Transverse colon (tissue), 4 donors: ENCODE results near the gene NUF2. TPM values are rescaled to one million over a fixed set of nuclear protein-coding genes. Genes with fewer than 3 reads are reported as not detected.

Source experiments
- DNase-seq: peaks from one replicate; pipeline ENCODE4 v3.0.0-alpha.2; 2019
- H3K27ac ChIP-seq, 4 donors: fragments of 200-600 bp; sonication (generic); 2 replicates each; pipeline ENCODE4 v1.5.1; 2016 to 2018; ENCODE audit warnings: inconsistent platforms in 4 of 4
- H3K27me3 ChIP-seq: fragments of 200-600 bp; sonication (generic); 2 replicates; pipeline ENCODE4 v1.5.1; 2017; ENCODE audit warnings: inconsistent platforms
- H3K36me3 ChIP-seq, 4 donors: fragments of 200-600 bp; sonication (generic); 2 replicates each; pipeline ENCODE4 v1.5.1; 2017 to 2019; ENCODE audit warnings: inconsistent platforms in 4 of 4
- H3K4me1 ChIP-seq, 4 donors: fragments of 200-600 bp; sonication (generic); 2 replicates each; pipeline ENCODE4 v1.5.1; 2017 to 2020; ENCODE audit warnings: inconsistent platforms in 4 of 4
- H3K4me3 ChIP-seq, 4 donors: fragments of 200-600 bp; sonication (generic); 1 replicate in 1 of 4; 2 replicates in 3 of 4; pipeline versions ENCODE4 v1.5.1 to v1.6.1; 2017 to 2019; ENCODE audit warnings: inconsistent platforms in 4 of 4
- H3K9me3 ChIP-seq, 2 donors: fragments of 200-600 bp; sonication (generic); 2 replicates each; pipeline ENCODE4 v1.5.1; 2017 to 2019; ENCODE audit warnings: inconsistent platforms in 2 of 2
- EP300 ChIP-seq: sonication (generic); formaldehyde crosslinking; IDR thresholded peaks from one replicate; pipeline ENCODE4 v1.6.1; 2017; ENCODE audit warnings: antibody characterized with exemption, low read depth
- POLR2A ChIP-seq: fragments of 450-650 bp; IDR thresholded peaks from one replicate; pipeline ENCODE4 v1.6.1; 2016; ENCODE audit warnings: antibody characterized with exemption, mild to moderate bottlenecking, moderate library complexity
- POLR2AphosphoS5 ChIP-seq, 3 donors: sonication (generic); formaldehyde crosslinking; IDR thresholded peaks; one replicate each; pipeline ENCODE4 v1.6.1; 2016; ENCODE audit warnings: antibody characterized with exemption in 3 of 3
- WGBS, 2 donors: methylation state at CpG; one replicate each; pipeline ENCODE4 v1.1.5; 2018; ENCODE audit warnings: low coverage in 1 of 2; 5-methylcytosine and 5-hydroxymethylcytosine counted together
- in situ Hi-C, 4 donors: fragments of 200-750 bp; cut with MboI; loops; one replicate each; pipeline versions ENCODE4 v1.15.0 to v1.15.1; 2017; ENCODE audit warnings: low sequenced_read_pairs in 3 of 4, low pct_ligation_motif_present in 1 of 4, low pct_unique_long_range_greater_than_20kb in 1 of 4
- intact Hi-C: fragments of 100-400 bp; cut with DNase I; formaldehyde crosslinking; loops from one replicate; pipeline ENCODE4 v1.15.1; 2023; ENCODE audit warnings: low total_unique reads
- total RNA-seq, 4 donors: library from RNA; depleted of rRNA; stranded (reverse); fragments of >200 nt; gene quantifications; one replicate each; pipeline ENCODE4 v1.1.0, GENCODE V29; 2016
- TF ChIP-seq, protein P1 (sequence below), 5 experiments: fragments of 200-600 bp in 3 of 5; fragments of 450-650 bp in 2 of 5; sonication (generic) in 3 of 5; IDR thresholded peaks; 1 replicate in 2 of 5; 2 replicates in 3 of 5; pipeline ENCODE4 v1.5.1; 2016 to 2017; ENCODE audit warnings: antibody characterized with exemption in 5 of 5, inconsistent platforms in 3 of 5, mild to moderate bottlenecking in 2 of 5, moderate library complexity in 1 of 5

Gene NUF2
- total RNA-seq, 4 donors from 2014 or later, result 1.1 to 28.5 TPM; not detected in 2

DNA sequence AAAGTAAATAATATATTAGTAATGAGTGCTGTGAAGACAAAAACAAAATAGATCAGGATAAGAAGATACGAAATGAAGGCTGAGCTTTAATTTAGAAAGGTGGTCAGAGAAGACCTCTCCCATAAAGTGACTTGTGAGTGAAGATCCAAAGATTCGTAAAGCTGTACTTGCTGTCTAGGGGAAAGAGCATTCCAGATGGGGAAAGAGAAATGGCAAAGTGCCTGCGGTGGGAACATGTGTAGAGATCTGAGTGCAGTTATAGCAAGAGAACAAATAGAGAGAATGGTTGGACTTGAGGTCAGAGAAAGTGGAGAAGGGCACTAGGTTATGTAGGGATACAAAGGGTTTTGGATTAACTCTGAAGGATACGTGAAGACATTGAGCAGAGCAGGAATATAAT lies 60.6 kb downstream of the NUF2 start:
- peaks cover 0 to 21% (median 14%) of the 10 kb centered on the region in 4 donors for H3K4me1 ChIP-seq
- no peaks in the 10 kb centered on the region for H3K9me3 ChIP-seq
- no peaks in the 10 kb centered on the region for H3K27me3 ChIP-seq
- H3K36me3 ChIP-seq, result no peaks in the 10 kb centered on the region
- WGBS, 2 donors, result 55 to 65% methylated on average over 4 of the region's 4 CpGs
- TF ChIP-seq POLR2A, result no peak
- TF ChIP-seq POLR2AphosphoS5 (IDR thresholded peaks at IDR 0.05), result no peak
- TF ChIP-seq EP300, result no peak
- TF ChIP-seq, protein P1, sequence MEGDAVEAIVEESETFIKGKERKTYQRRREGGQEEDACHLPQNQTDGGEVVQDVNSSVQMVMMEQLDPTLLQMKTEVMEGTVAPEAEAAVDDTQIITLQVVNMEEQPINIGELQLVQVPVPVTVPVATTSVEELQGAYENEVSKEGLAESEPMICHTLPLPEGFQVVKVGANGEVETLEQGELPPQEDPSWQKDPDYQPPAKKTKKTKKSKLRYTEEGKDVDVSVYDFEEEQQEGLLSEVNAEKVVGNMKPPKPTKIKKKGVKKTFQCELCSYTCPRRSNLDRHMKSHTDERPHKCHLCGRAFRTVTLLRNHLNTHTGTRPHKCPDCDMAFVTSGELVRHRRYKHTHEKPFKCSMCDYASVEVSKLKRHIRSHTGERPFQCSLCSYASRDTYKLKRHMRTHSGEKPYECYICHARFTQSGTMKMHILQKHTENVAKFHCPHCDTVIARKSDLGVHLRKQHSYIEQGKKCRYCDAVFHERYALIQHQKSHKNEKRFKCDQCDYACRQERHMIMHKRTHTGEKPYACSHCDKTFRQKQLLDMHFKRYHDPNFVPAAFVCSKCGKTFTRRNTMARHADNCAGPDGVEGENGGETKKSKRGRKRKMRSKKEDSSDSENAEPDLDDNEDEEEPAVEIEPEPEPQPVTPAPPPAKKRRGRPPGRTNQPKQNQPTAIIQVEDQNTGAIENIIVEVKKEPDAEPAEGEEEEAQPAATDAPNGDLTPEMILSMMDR (IDR thresholded peaks at IDR 0.05), result no peak
- peak overlapping the region in 3 of 4 donors; percentile 48 to 57 (median 50) for H3K27ac ChIP-seq
- in situ Hi-C loops (no loop called here), intact Hi-C loops (no loop called here)
- no peak overlapping the region for H3K4me3 ChIP-seq
- DNase-seq, result no peak

DNA sequence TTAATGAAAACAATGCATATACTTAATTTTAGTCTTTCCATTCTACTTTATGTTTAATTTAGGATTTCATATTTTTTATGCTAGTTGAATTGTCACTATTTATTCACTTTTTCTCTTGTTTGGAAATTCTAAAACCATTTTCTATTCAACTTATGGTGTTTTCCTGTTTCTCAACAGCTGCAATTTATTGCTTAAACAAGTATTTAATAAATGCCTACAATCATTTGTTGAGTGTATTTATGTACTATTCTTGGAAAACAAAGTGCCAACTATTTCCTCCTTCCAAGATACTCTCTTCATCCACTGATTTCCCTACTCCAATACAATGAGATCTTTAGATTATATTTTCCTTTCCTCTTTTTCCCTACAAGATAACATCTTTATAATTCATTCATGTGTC lies 65.4 kb downstream of the NUF2 start:
- in situ Hi-C loops (no loop called here), intact Hi-C loops (no loop called here)
- no peak overlapping the region for H3K27ac ChIP-seq
- H3K36me3 ChIP-seq, result no peaks in the 10 kb centered on the region
- TF ChIP-seq, protein P1 (IDR thresholded peaks at IDR 0.05), result no peak
- TF ChIP-seq EP300 (no peak), POLR2AphosphoS5 (IDR thresholded peaks at IDR 0.05) (no peak), POLR2A (no peak)
- H3K4me3 ChIP-seq, result no peak overlapping the region
- H3K9me3 ChIP-seq, result no peaks in the 10 kb centered on the region
- peaks cover 0 to 6% (median 4%) of the 10 kb centered on the region in 4 donors for H3K4me1 ChIP-seq
- H3K27me3 ChIP-seq, result no peaks in the 10 kb centered on the region
- no peak for DNase-seq

DNA sequence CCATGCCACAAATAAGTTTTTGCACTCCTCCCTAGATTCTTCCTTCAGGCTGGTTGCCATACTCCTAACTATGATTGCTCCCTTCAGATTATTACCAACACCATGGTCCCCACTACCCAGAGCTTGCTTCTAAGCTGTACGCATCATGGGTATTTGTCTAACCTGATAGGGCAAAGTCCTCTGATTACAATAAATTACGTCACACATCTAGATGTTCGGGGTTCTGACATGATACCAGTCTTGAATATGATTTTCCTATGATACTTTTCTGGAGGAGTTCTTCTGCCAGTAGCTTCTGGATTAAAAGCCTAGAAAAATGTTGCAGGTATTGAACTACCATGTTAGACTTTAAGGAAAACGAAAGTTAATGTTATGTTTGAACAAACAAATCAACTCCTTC lies 67.2 kb downstream of the NUF2 start:
- H3K9me3 ChIP-seq, result no peaks in the 10 kb centered on the region
- no peak overlapping the region for H3K27ac ChIP-seq
- H3K27me3 ChIP-seq, result no peaks in the 10 kb centered on the region
- in situ Hi-C loops, result no loop called here
- intact Hi-C loops, result no loop called here
- no peak for DNase-seq
- no peaks in the 10 kb centered on the region for H3K4me1 ChIP-seq
- 70 to 72% methylated on average over 4 of the region's 4 CpGs for WGBS, 2 donors
- H3K4me3 ChIP-seq, result no peak overlapping the region
- no peaks in the 10 kb centered on the region for H3K36me3 ChIP-seq
- TF ChIP-seq, protein P1 (IDR thresholded peaks at IDR 0.05), result no peak
- no peak for TF ChIP-seq EP300
- TF ChIP-seq POLR2AphosphoS5 (IDR thresholded peaks at IDR 0.05), result no peak
- no peak for TF ChIP-seq POLR2A

DNA sequence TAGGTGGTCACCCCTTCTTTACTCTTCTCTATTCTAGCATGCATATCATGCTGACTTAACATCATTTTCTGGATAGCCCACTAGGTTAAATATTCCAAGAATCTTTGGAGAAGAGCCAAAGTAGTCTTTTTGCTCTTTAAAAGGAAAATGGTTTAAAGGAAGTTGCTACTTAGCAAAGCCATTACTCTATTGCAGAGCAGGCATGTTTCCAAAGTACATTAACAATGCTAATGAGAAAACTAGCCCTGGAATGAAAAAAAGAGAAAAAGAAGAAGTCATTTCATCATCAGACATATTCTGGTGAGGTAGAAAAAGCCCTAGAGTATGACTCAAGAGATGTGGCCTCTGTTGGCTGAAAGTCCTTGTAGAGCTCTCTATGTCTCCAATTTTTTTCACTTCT lies 74.0 kb downstream of the NUF2 start:
- H3K4me1 ChIP-seq, result no peaks in the 10 kb centered on the region
- no peak for TF ChIP-seq EP300
- TF ChIP-seq POLR2AphosphoS5 (IDR thresholded peaks at IDR 0.05), result no peak
- TF ChIP-seq POLR2A, result no peak
- no peaks in the 10 kb centered on the region for H3K9me3 ChIP-seq
- H3K36me3 ChIP-seq, result peaks cover 0 to 1% (median 0%) of the 10 kb centered on the region in 4 donors
- H3K4me3 ChIP-seq, result no peak overlapping the region
- H3K27me3 ChIP-seq, result no peaks in the 10 kb centered on the region
- in situ Hi-C loops (no loop called here), intact Hi-C loops (no loop called here)
- no peak for DNase-seq
- H3K27ac ChIP-seq, result no peak overlapping the region

DNA sequence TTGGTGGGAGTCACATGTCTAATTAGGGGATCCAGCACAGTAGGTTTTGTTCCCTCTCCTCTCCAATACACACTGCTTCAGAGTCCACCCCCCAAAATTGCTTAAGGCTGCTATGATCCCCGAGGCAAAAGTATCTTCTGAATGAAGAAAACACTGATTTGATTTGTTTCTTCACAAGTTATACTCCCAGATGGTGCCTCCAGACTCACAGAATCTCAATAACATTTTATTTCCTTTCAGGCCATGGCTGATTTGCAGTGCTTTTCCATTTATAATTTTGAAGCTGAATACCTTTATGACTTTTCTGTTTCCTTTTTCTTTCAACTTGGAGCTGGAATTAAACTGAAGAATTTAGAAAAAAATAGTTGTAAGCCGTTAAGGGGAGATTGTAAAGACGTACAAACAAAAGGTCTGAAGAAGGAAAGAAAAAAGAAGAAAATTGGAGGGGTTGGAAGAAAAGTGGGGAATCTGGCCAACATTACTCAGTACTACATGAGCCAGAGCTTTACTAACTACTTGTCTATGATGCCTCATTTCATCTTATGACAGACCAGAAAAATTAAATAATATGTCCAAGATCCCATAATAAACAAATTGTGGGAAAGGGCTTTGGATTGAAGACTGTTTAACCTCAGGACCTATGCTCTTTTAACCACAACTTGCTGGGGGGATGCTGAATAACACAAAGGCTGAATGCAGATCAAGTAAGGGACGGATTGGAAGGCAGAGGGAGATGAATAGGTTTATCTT lies 75.9 kb downstream of the NUF2 start:
- Histone ChIP-seq H3K4me3 (no peak overlapping the region), H3K36me3 (peaks cover 0 to 1% (median 0%) of the 10 kb centered on the region in 4 donors), H3K9me3 (no peaks in the 10 kb centered on the region), H3K27ac (no peak overlapping the region), H3K27me3 (no peaks in the 10 kb centered on the region), H3K4me1 (no peaks in the 10 kb centered on the region)
- TF ChIP-seq POLR2A (no peak), EP300 (no peak), POLR2AphosphoS5 (IDR thresholded peaks at IDR 0.05) (no peak)
- TF ChIP-seq, protein P1 (IDR thresholded peaks at IDR 0.05), result no peak
- intact Hi-C loops (no loop called here), in situ Hi-C loops (no loop called here)
- WGBS, 2 donors, result 56 to 59% methylated on average over 3 to 4 of the region's 4 CpGs
- no peak for DNase-seq
